Mucosa of rectum (tissue), 2 donors: ENCODE measurements around the gene CALM3.

Experiments used
- H3K27ac ChIP-seq, 2 donors: one replicate each; pipeline ENCODE4 v1.7.0; 2013; ENCODE audit warnings: inconsistent platforms in 2 of 2, low read depth in 2 of 2, low read length in 2 of 2
- H3K27me3 ChIP-seq, 2 donors: one replicate each; pipeline ENCODE4 v1.7.0; 2013; ENCODE audit warnings: low read length in 2 of 2; ENCODE audit not compliant: control insufficient read depth in 2 of 2, insufficient read depth in 2 of 2
- H3K36me3 ChIP-seq, 2 donors: one replicate each; pipeline ENCODE4 v1.7.0; 2013; ENCODE audit warnings: low read length in 2 of 2; ENCODE audit not compliant: control insufficient read depth in 2 of 2, insufficient read depth in 2 of 2
- H3K4me1 ChIP-seq, 2 donors: one replicate each; pipeline ENCODE4 v1.7.0; 2013; ENCODE audit warnings: low read length in 2 of 2, mild to moderate bottlenecking in 1 of 2; ENCODE audit not compliant: control insufficient read depth in 2 of 2, insufficient read depth in 2 of 2
- H3K4me3 ChIP-seq, 2 donors: one replicate each; pipeline ENCODE4 v1.7.0; 2013; ENCODE audit warnings: low read length in 2 of 2
- H3K9ac ChIP-seq, 2 donors: one replicate each; pipeline ENCODE4 v1.7.0; 2013; ENCODE audit warnings: low read length in 2 of 2, low read depth in 1 of 2, mild to moderate bottlenecking in 1 of 2
- H3K9me3 ChIP-seq, 2 donors: one replicate each; pipeline ENCODE4 v1.7.0; 2013; ENCODE audit warnings: low read length in 2 of 2; ENCODE audit not compliant: control insufficient read depth in 2 of 2
- donor health status: healthy.
- donor health status: Normal muscosa, but diverticular disease.

The CALM3 gene

DNA sequence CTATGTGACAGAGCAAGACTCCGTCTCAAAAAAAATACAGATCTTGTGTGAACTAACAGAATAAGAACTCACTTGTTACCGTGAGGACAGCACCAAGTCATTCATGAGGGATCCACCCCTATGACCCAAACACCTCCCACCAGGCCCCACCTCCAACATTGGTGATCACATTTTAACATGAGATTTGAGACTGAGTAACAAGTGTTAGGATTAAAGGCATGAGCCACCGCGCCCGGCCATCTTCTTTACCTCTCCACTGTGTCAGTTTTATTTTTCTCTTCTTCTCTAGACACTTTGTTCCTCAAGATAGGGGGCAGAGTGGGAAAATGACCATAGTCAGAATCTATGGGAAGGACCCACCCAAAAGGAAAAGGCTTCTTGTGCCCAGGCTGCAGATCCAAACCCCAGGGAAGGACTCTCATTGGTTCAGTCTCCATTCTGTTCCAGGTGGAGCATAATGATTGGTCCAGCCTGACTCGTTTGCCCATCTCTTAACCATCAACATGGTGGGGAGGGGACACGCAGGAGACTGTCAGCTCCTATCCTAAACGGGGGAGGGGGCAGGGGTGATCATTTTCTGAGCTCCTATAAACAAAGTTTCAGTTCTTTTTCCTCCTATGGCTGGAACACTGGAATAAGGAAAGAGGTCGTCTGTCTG is 1.3 kb upstream of the CALM3 start:
- peak overlapping the region; percentile 96 to 99 for H3K9ac ChIP-seq
- peak overlapping the region; percentile 98 for H3K27ac ChIP-seq
- peak overlapping the region; percentile 87 to 92 for H3K4me3 ChIP-seq
- no peaks in the 10 kb centered on the region for H3K27me3 ChIP-seq
- peaks cover 20 to 23% of the 10 kb centered on the region in 2 donors for H3K4me1 ChIP-seq
- H3K36me3 ChIP-seq, result no peaks in the 10 kb centered on the region
- no peaks in the 10 kb centered on the region for H3K9me3 ChIP-seq

DNA sequence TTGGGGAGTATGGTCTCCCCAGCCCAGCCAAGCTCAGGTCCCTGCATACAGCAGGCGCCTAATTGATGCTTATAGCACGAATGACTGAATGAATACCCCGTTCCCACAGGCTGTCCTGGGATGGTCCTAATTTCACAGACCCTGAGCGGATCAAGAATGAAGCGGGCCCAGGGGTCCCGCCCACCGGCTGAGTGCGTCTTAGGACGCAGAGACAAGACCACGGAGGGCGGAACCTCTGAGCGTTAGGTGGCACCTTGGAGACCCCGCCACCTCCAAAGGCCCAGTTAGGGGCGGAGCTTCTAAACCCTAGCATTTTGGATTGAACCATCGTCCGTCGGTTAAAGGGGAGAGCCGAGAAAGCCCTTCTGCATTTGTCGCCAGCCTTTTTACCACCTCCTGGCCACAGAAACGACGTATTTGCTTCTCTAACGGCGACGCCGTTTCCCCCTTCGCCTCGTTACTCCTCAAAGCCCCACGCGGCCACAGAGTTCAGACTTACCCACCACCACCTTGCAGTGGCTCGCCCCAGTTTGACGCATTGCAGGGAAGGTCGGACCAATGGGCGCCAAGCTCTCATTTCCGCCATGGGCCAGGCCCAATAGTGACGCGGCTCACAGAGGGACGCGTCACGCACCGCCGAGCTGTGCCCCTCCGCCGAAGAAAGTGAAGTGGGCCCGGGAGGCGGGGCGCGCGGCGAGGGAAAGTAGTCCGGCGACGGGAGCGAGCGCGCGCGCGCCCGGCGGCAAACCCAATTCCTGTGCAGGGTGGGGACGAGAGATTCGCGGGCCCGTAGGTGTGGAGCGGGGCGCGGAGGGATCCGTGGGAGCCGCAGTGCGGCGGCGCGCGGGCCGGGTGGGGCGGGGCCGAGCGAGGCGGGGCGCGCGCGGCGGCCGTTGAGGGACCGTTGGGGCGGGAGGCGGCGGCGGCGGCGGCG is 479 bp upstream of the CALM3 start:
- H3K27ac ChIP-seq, result peak overlapping the region; percentile 98
- H3K9ac ChIP-seq, result peak overlapping the region; percentile 99
- H3K27me3 ChIP-seq, result no peaks in the 10 kb centered on the region
- H3K9me3 ChIP-seq, result no peaks in the 10 kb centered on the region
- peak overlapping the region; percentile 87 to 92 for H3K4me3 ChIP-seq
- peaks cover 20 to 23% of the 10 kb centered on the region in 2 donors for H3K4me1 ChIP-seq
- peaks cover 2 to 3% of the 10 kb centered on the region in 2 donors for H3K36me3 ChIP-seq

DNA sequence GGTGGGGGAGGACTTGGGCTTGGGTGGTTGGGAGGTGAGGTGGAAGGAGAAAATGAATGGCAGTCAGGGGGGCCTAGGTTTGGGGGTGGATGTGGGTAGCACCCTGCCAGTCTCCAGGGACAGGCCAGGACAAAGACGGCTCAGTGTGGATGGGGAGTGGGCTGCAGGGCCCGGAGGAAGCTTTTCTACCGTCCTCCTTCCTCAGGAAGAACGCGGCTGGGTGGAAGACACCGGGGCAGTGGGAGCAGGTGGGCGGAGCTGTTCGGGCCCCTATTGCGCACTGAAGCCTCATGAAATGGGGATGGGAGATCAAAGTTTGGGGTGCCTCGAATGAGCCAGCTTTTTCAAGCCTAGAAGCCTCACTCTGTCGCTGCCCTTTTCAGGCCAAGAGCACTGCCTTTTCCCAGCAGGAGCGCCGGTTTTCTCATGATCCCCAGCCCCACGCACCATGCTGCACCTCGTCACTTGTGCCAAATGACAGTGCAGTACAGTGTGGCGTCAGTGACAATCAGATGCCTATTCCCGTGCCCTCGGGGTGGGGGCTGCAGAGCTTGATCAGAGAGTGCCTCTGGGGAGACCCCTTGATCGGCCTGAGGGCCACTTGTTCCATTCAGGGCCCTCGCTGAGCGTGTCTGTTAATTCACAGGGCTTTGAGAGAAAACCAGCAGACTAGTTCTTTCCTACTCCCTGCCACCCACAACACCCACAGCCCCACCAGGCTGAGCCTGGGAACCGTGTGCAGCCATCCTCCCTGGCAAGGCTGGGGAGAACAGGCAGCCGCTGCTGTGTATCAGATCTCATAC is 1.5 kb downstream of the CALM3 start:
- peak overlapping the region; percentile 85 to 87 for H3K4me3 ChIP-seq
- peaks cover 20 to 23% of the 10 kb centered on the region in 2 donors for H3K4me1 ChIP-seq
- H3K9me3 ChIP-seq, result no peaks in the 10 kb centered on the region
- peak overlapping the region; percentile 96 to 99 for H3K9ac ChIP-seq
- peaks cover 21 to 23% of the 10 kb centered on the region in 2 donors for H3K36me3 ChIP-seq
- peak overlapping the region; percentile 98 for H3K27ac ChIP-seq
- no peaks in the 10 kb centered on the region for H3K27me3 ChIP-seq

DNA sequence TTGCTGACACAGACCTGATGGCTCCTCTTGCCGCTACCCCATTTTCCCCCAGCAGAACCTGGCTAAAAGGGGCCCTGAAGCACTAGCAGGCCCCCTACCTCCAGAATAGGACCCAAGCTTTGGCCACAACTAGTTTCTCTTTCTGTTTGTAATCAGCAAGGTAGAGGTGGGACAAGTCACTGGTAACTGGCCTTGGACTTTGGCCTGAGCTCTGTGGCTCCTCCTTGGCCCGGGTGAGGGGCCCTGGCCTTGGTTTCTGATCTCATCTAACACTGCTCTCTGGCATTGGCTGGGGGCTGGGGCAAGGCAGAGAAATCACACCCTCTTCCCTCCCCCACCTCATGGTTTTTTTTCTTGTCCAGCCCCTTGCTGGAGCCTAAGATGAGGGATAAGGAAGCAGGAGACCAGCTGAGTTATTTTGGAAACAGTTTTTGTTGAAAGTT is 2.1 kb downstream of the CALM3 start:
- peak overlapping the region; percentile 96 to 99 for H3K9ac ChIP-seq
- H3K4me1 ChIP-seq, result peaks cover 20 to 23% of the 10 kb centered on the region in 2 donors
- no peaks in the 10 kb centered on the region for H3K9me3 ChIP-seq
- H3K36me3 ChIP-seq, result peaks cover 27 to 29% of the 10 kb centered on the region in 2 donors
- H3K27me3 ChIP-seq, result no peaks in the 10 kb centered on the region
- peak overlapping the region; percentile 98 for H3K27ac ChIP-seq
- H3K4me3 ChIP-seq, result peak overlapping the region; percentile 85 to 87

DNA sequence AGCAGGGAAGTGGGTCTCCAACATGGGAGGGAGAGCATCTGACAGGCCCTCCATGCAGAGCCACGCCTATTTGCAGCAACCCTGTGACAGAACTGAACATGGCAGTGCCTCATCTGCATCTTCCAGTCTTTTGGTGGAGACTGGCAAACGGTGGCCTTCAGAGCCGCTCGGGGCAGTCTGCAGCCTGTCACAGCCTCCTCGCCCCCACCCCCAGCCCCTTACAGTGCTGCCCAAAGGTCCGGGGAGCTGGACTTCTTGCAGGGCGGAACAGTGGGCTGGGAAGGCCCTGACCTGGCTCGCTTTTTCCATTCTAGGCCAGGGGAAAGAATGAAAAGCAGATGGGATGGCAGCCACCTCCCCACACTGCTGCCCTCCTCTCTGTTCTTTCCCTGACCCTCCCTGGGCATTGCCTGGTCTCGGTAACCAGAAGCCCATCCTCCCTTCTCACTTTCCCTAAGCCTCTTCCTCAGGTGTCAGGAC is 2.7 kb downstream of the CALM3 start:
- Histone ChIP-seq H3K27me3 (no peaks in the 10 kb centered on the region), H3K27ac (peak overlapping the region; percentile 98), H3K9ac (peak overlapping the region in 1 of 2 donors; percentile 99), H3K4me1 (peaks cover 20 to 23% of the 10 kb centered on the region in 2 donors), H3K9me3 (no peaks in the 10 kb centered on the region), H3K4me3 (peak overlapping the region; percentile 85 to 87), H3K36me3 (peaks cover 33 to 35% of the 10 kb centered on the region in 2 donors)

DNA sequence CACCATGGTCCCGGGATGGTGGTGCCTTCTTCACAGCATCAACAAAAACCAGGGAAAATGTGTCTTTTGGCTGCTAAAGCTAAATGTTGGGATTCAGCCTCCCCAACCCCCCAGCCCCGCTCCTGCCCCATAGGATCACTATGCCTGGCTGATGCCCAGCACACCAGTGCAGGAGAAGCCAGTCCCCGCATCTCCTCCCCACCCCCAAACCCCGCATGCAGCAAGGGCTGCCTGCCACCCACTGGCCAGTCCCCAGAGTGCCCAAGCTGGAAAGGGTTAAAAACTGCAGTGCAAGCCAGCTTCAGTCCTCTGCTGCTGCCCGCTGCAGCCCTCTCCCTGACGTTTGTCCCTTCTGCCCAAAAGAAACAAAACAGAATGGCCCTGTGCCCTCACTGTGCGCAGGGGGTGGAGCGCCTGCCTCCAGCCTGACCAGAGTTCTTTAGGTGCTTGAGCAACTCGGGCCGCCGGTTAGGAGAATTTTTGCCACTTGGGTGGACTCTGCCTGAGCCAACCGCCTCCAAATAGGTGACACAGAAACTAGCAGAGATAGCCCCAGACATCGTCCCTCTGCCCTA is 3.7 kb downstream of the CALM3 start:
- Histone ChIP-seq H3K4me1 (peaks cover 20 to 22% of the 10 kb centered on the region in 2 donors), H3K4me3 (no peak overlapping the region)

DNA sequence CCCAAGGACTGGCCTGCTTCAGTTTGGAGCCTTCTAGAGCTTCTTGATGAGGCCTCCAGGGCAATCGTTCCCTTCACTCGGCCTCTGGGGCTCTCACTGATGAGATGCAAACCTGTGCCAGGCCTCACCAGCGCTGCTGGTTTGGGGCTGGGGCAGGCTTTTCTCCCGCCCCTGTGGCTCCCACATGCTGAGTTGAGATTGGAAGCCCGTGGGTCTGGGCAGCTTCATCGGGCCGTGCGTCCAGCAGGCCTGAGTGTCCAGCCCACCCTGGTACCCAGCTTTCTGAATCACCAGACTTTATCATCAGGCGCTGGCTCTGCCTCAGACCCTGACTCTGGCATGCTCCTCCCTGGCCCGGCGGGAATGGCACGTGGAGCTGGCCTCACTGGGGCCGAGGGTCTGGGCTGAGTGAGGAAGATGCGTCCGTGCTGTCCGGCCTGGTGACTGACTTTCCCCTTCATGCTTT is 4.3 kb downstream of the CALM3 start:
- H3K27me3 ChIP-seq, result no peaks in the 10 kb centered on the region
- no peak overlapping the region for H3K9ac ChIP-seq
- peaks cover 19 to 20% of the 10 kb centered on the region in 2 donors for H3K4me1 ChIP-seq
- no peaks in the 10 kb centered on the region for H3K9me3 ChIP-seq
- peaks cover 47 to 49% of the 10 kb centered on the region in 2 donors for H3K36me3 ChIP-seq
- no peak overlapping the region for H3K27ac ChIP-seq
- no peak overlapping the region for H3K4me3 ChIP-seq

More for the DNA sequence above, 3.7 kb downstream of the CALM3 start:
- Histone ChIP-seq H3K36me3 (peaks cover 43 to 45% of the 10 kb centered on the region in 2 donors), H3K27ac (no peak overlapping the region), H3K27me3 (no peaks in the 10 kb centered on the region), H3K9me3 (no peaks in the 10 kb centered on the region), H3K9ac (no peak overlapping the region)

DNA sequence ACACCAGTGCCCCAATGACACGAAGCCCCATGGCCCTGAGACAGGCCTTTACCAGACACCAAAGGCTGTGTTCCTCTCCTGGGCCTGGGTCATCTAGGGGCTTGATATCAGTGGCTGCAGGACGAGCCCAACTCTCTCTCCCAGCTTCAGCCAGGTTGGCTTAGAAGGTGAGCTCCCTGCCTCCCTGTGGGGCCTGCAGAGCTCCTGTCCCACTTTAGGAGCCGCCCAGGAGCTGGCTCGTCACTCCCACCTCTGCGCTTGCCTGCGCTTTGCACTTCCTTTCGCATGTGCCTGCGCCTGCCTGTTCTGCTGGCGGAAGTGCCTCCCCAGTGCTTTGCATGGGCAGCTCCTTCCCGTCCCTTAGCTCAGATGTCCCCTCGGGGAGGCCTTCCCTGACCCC is 4.9 kb downstream of the CALM3 start:
- Histone ChIP-seq H3K9ac (no peak overlapping the region), H3K4me1 (peaks cover 19 to 24% of the 10 kb centered on the region in 2 donors), H3K36me3 (peaks cover 47 to 49% of the 10 kb centered on the region in 2 donors), H3K4me3 (no peak overlapping the region), H3K27ac (no peak overlapping the region), H3K27me3 (no peaks in the 10 kb centered on the region), H3K9me3 (no peaks in the 10 kb centered on the region)

DNA sequence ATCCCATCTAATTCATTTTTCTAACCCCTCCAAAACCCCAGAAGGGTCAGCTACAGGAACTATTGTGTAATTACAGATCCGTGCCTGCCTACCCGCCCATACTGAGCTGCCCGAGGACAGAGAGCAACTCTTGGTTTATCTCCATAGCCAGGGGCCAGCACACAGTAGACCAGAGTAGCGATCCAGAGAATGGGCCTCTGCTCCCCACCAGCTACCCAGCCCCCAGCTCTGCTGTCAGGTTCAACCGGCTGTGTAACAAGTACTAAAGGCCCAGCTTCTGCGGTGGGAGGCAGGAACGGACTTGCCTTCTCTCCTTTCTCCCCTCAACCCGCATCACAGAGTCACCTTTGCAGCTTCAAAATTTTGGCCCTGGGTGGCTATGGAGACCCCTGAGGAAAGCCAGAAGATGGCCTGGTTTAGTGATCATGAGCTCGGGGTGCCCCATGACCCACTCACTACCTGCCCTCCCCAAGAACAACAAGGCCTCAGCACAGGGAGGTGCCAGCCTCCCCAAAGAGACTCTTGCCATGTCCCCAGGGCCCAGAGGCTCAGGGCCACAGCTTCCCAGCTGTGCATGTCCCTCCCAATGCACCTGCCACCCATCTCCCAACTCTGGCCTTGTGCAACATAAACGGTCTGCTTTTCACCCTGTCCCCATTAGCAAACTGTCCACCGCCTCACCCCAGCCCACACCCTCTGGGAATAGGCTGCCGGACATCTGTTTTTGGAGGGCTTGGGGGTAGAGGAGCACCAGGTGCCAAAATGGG is 5.7 kb downstream of the CALM3 start:
- Histone ChIP-seq H3K36me3 (peaks cover 47 to 49% of the 10 kb centered on the region in 2 donors), H3K4me3 (no peak overlapping the region), H3K9me3 (no peaks in the 10 kb centered on the region), H3K27me3 (no peaks in the 10 kb centered on the region), H3K9ac (no peak overlapping the region), H3K27ac (no peak overlapping the region), H3K4me1 (peaks cover 19 to 27% of the 10 kb centered on the region in 2 donors)
